Testis (tissue), 3 donors: Measurements from ENCODE around the gene SLC16A6. TPM values are rescaled to one million over a fixed set of nuclear protein-coding genes. Genes with fewer than 3 reads are reported as not detected.
"Not testable (repeated sequence)": the region's sequence is repeated elsewhere in the genome, so short reads cannot be mapped to it uniquely, and the experiment has no call there.

Experiments
- DNase-seq: peaks from one replicate; pipeline ENCODE4 v3.0.0-alpha.2; 2019
- H3K27ac ChIP-seq, 2 donors: fragments of 200-600 bp; sonication (generic); one replicate each; pipeline ENCODE4 v1.5.1; 2019
- H3K27me3 ChIP-seq: fragments of 200-600 bp; sonication (generic); one replicate; pipeline ENCODE4 v1.5.1; 2019
- H3K36me3 ChIP-seq: fragments of 200-600 bp; sonication (generic); one replicate; pipeline ENCODE4 v1.5.1; 2017; ENCODE audit warnings: low read depth; ENCODE audit errors: missing control alignments
- H3K4me1 ChIP-seq: fragments of 200-600 bp; sonication (generic); one replicate; pipeline ENCODE4 v1.5.1; 2019
- H3K4me3 ChIP-seq, 2 donors: fragments of 200-600 bp; sonication (generic); one replicate each; pipeline ENCODE4 v1.5.1; 2017 to 2019
- H3K9me3 ChIP-seq: fragments of 200-600 bp; sonication (generic); one replicate; pipeline ENCODE4 v1.5.1; 2017
- POLR2A ChIP-seq: fragments of 450-650 bp; IDR thresholded peaks from one replicate; pipeline ENCODE4 v1.6.1; 2017; ENCODE audit warnings: antibody characterized with exemption, mild to moderate bottlenecking, moderate library complexity
- WGBS, 2 donors: methylation state at CpG; one replicate each; pipeline ENCODE4 v1.1.5; 2018; 5-methylcytosine and 5-hydroxymethylcytosine counted together
- intact Hi-C: fragments of 100-400 bp; cut with DNase I; formaldehyde crosslinking; loops from one replicate; pipeline ENCODE4 v1.15.1; 2023; ENCODE audit warnings: low total_unique reads
- polyA plus RNA-seq: library from polyadenylated mRNA; stranded (reverse); fragments of 350-450 nt; fragmentation: Illumina TruSeq; extraction: RNeasy Lipid Tissue Mini Kit (QIAGEN cat#74804); gene quantifications from one replicate; pipeline ENCODE4 v1.2.3, GENCODE V29; 2014; ENCODE audit warnings: low read depth, low replicate concordance; ENCODE audit not compliant: insufficient read depth
- total RNA-seq, 2 donors: library from RNA; depleted of rRNA; stranded (reverse); fragments of >200 nt; gene quantifications; one replicate each; pipeline ENCODE4 v1.2.3, GENCODE V29; 2016
- TF ChIP-seq, protein P1 (sequence below), 3 experiments: fragments of 450-650 bp in 2 of 3; fragments of 200-600 bp in 1 of 3; sonication (generic) in 1 of 3; IDR thresholded peaks; one replicate each; pipeline ENCODE4 v1.5.1; 2016 to 2019; ENCODE audit warnings: antibody characterized with exemption in 3 of 3, mild to moderate bottlenecking in 2 of 3, moderate library complexity in 1 of 3

SLC16A6 gene
- total and polyA plus RNA-seq, 3 donors from 2014 or later, result 1.5 to 2.2 (median 1.9) TPM

DNA sequence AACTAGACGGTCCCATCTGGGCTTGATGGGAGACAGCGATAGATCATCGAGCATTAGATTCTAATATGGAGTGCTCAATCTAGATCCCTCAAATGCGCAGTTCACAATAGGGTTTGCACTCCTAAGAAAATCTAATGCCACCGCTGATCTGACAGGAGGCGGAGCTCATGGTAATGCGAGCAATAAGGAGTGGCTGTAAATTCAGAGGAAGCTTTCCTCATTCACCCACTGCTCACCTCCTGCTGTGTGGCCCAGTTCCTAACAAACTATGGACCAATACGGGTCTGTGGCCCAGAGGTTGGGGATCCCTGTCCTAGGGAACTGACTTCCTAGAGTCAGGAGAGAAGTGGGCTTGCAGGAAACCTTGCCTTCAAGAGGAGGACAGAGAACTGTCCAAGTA is 68.3 kb downstream of the SLC16A6 start:
- intact Hi-C loops, result no loop called here
- Histone ChIP-seq H3K36me3 (no peaks in the 10 kb centered on the region), H3K4me3 (no peak overlapping the region), H3K27ac (no peak overlapping the region), H3K27me3 (no peaks in the 10 kb centered on the region), H3K4me1 (no peaks in the 10 kb centered on the region), H3K9me3 (no peaks in the 10 kb centered on the region)
- no peak for DNase-seq
- TF ChIP-seq POLR2A, result no peak
- TF ChIP-seq, protein P1, sequence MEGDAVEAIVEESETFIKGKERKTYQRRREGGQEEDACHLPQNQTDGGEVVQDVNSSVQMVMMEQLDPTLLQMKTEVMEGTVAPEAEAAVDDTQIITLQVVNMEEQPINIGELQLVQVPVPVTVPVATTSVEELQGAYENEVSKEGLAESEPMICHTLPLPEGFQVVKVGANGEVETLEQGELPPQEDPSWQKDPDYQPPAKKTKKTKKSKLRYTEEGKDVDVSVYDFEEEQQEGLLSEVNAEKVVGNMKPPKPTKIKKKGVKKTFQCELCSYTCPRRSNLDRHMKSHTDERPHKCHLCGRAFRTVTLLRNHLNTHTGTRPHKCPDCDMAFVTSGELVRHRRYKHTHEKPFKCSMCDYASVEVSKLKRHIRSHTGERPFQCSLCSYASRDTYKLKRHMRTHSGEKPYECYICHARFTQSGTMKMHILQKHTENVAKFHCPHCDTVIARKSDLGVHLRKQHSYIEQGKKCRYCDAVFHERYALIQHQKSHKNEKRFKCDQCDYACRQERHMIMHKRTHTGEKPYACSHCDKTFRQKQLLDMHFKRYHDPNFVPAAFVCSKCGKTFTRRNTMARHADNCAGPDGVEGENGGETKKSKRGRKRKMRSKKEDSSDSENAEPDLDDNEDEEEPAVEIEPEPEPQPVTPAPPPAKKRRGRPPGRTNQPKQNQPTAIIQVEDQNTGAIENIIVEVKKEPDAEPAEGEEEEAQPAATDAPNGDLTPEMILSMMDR (IDR thresholded peaks at IDR 0.05), result no peak
- 92 to 98% methylated on average over 8 of the region's 8 CpGs for whole genome bisulfite sequencing, 2 donors

DNA sequence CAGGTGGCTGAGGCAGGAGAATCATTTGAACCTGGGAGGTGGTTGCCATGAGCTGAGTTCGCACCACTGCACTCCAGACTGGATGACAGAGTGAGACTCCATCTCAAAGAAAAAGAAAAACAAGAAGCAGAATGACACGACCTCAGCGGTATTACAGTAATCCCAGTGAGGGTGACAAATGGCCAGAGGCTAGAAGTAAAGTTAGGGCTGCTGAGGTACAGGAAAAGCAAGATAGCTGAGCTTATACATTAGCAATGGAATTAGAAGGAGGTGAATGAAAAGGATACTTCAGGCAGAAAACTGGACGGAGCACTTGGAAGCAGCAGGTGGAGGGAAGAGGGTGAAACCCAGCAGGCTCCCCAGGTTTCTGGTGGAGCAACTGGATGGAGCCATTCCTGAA is 69.1 kb downstream of the SLC16A6 start:
- TF ChIP-seq, protein P1 (IDR thresholded peaks at IDR 0.05), result no peak
- no peaks in the 10 kb centered on the region for H3K9me3 ChIP-seq
- intact Hi-C loops, result no loop called here
- H3K4me1 ChIP-seq, result no peaks in the 10 kb centered on the region
- H3K27ac ChIP-seq, result no peak overlapping the region
- no peak overlapping the region for H3K4me3 ChIP-seq
- no peak for DNase-seq
- WGBS, 2 donors, result 89 to 93% methylated on average over 4 of the region's 4 CpGs
- no peaks in the 10 kb centered on the region for H3K36me3 ChIP-seq
- no peaks in the 10 kb centered on the region for H3K27me3 ChIP-seq

GRCh38 chr17:68220786-68221185 is 70.1 kb downstream of the SLC16A6 start:
- H3K36me3 ChIP-seq, DNase-seq, intact Hi-C loops, H3K4me1 ChIP-seq, H3K27me3 ChIP-seq, H3K4me3 ChIP-seq, H3K27ac ChIP-seq, H3K9me3 ChIP-seq: not testable (repeated sequence)
- WGBS, 2 donors, result 87 to 94% methylated on average over 10 to 12 of the region's 12 CpGs

DNA sequence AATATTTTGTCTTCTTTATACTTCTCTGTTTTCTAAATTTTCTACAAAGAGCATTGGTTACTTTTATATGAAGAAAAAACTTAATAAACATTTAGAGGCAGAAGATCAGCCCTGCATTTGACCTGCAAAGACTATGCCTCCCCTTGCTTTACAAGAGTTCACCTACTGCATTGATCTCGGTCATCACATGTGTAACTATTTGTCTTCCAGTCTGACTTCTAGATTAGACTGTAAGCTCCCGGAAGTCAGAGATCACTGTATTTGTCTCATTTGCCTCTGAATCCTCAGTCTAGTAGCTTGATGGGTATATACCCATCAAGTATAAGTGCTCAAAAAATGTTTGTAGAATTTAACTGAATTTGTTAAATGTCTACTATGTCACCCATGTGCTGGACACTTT is 70.7 kb downstream of the SLC16A6 start:
- H3K9me3 ChIP-seq, H3K4me3 ChIP-seq, H3K27me3 ChIP-seq, H3K27ac ChIP-seq, intact Hi-C loops, H3K36me3 ChIP-seq, DNase-seq, H3K4me1 ChIP-seq: not testable (repeated sequence)
- WGBS, 2 donors, result 90 to 99% methylated on average over 2 of the region's 2 CpGs

DNA sequence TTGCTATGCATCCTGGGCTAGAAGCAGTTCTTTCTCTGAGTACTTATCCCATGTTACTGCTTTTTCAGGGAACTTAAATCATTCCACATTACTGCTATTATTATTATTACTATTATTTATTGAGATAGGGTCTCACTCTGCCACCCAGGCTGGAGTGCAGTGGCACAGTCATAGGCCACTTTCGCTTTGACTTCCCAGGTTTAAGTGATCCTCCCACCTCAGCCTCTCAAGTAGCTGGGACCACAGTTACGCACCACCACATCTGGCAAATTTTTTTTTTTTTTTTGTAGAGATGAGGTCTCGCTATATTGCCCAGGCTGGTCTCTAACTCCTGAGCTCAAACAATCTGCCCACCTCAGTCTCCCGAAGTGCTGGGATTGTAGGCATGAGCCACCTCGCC is 71.5 kb downstream of the SLC16A6 start:
- H3K4me1 ChIP-seq, intact Hi-C loops, H3K27ac ChIP-seq, H3K27me3 ChIP-seq, DNase-seq, H3K9me3 ChIP-seq, H3K36me3 ChIP-seq, H3K4me3 ChIP-seq: not testable (repeated sequence)
- WGBS, 2 donors, result 94 to 98% methylated on average over 5 of the region's 5 CpGs

Other genes with a start within 250 kb of the SLC16A6 start
- gene AMZ2, start 43.1 kb downstream of the SLC16A6 start, total RNA-seq, result 100 to 1,000 TPM; 143 to 201 TPM
- 457 TPM for gene AMZ2, start 43.1 kb downstream of the SLC16A6 start, polyA plus RNA-seq
- gene ARSG, start 368 bp upstream of the SLC16A6 start, total RNA-seq, result 10 to 100 TPM; 12.5 to 16.9 TPM
- gene ARSG, start 368 bp upstream of the SLC16A6 start, polyA plus RNA-seq, result 7.4 TPM
- gene WIPI1, start 166.4 kb upstream of the SLC16A6 start, total RNA-seq, result 10 to 100 TPM; 26.8 to 38.3 TPM
- 25.4 TPM for gene WIPI1, start 166.4 kb upstream of the SLC16A6 start, polyA plus RNA-seq
- 100 to 1,000 TPM; 279 to 319 TPM for gene PRKAR1A, start 221.3 kb upstream of the SLC16A6 start, total RNA-seq
- 375 TPM for gene PRKAR1A, start 221.3 kb upstream of the SLC16A6 start, polyA plus RNA-seq